GM21526 (cell line): ENCODE results near the gene COL18A1.

ENCODE experiments used
- ATAC-seq: cut with Tn5 transposase; IDR thresholded peaks from one replicate; pipeline ENCODE4 v1.9.1; 2021; ENCODE audit warnings: moderate library complexity; ENCODE audit not compliant: unreplicated experiment, low FRiP score

Gene COL18A1

GRCh38 chr21:45538381-45539045 is 133.5 kb downstream of the COL18A1 start:
- no peak for ATAC-seq

- ATAC-seq: no peak
These were observed 134.3 kb downstream of the COL18A1 start for GRCh38 chr21:45539046-45539795.

DNA sequence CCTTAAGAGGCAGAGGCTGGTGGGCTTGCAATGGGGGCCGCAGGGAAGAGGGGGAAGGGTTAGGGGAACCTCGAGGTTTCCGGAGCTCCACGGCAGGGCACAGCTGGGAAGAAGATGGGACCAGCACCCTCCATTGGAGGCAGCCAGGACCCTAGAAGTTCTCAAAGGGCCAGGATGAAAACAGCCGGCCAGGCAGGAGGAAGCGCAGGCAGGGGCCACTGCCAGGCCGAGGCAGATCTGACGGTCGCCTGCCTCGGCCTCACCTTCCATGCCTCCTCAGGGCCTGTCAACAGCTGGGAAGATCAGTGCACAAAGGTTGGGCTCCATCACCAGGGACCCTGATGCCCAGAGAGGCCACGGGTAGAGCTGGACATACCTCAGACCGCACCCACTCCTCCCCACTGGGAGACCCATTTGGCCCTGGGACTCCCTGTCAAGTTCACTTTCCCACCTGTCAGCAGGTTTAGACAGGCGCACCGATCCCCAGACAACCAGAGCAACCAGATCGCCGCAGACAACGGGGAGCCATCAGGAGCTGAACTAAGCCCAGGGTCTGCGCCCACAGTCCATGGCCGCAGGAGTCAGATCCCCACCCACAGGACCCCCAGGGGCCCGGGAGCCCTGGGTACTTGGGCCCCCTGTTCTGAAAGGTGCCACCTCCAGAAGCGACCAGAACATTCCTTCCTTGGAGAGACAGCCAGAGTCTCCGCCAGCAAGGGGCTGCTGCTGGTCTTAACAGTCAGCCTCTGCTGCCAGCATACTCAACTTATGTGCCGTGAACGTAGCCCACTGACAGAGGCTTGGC is 135.0 kb downstream of the COL18A1 start:
- no peak for ATAC-seq

GRCh38 chr21:45540601-45540970 is 135.6 kb downstream of the COL18A1 start:
- ATAC-seq: no peak

GRCh38 chr21:45541221-45542039 is 136.5 kb downstream of the COL18A1 start:
- ATAC-seq: no peak

GRCh38 chr21:45542242-45542666 is 137.3 kb downstream of the COL18A1 start, which contains the start of gene SLC19A1:
Gene SLC19A1, minus strand, starts transcription at chr21:45542440. Its CDS starts 4,481 bp downstream, at chr21:45537959.
- ATAC-seq: peak; percentile 49

GRCh38 chr21:45542667-45543370 is 137.9 kb downstream of the COL18A1 start:
- no peak for ATAC-seq

GRCh38 chr21:45543371-45543709 is 138.4 kb downstream of the COL18A1 start:
- ATAC-seq: no peak

GRCh38 chr21:45543710-45544448 is 138.9 kb downstream of the COL18A1 start:
- no peak for ATAC-seq

DNA sequence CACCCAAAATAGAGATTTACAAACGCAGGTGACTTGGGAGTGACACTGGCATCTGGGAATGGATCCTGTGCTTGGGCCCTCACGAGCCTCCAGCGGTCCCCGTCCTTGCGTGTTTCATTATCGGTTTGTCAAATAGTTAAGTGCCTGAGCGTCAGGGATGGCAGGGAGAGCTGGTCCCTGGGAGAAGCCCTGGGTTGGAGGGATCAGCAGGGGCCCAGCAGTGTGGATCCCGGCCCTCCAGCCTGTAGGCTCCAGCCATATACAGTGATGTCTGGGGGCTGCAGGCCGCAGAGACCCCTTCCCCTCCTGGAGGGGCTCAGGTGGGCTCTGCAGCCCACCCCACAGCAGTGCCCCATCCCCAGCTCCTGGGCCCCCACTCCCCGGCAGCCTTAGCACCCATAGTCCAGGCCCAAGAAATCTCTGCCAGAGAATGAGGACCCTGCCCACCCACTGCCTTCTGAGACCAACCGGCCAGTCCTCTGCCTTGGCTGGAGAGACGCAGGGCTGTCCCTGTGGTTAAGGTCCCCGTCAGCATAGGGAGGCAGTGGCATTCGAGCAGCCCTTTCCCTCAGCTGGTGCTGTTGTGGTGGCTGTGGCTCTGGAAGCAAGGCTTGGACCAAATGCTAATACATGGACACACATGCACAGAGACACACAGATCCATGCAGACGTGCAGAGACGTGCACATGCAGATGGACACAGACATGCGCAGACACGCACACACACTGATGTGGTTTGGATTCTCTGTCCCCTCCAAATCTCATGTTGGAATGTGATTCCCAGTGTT is 139.7 kb downstream of the COL18A1 start:
- ATAC-seq: no peak

DNA sequence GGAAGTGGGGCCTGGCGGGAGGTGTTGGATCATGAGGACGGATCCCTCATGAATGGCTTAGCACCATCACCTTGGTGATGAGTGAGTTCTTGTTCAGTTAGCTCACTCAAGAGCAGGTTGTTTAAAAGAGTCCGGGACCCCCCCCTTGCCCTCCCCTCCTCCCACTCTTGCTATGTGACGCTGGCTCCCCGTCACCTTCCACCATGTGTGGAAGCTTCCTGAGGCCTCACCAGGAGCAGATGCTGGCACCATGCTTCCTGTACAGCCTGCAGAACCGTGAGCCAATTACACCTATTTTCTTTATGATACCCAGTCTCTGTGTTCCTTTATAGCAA is 140.2 kb downstream of the COL18A1 start:
- ATAC-seq: no peak

- no peak for ATAC-seq
These were observed 140.9 kb downstream of the COL18A1 start for GRCh38 chr21:45545691-45546531.

DNA sequence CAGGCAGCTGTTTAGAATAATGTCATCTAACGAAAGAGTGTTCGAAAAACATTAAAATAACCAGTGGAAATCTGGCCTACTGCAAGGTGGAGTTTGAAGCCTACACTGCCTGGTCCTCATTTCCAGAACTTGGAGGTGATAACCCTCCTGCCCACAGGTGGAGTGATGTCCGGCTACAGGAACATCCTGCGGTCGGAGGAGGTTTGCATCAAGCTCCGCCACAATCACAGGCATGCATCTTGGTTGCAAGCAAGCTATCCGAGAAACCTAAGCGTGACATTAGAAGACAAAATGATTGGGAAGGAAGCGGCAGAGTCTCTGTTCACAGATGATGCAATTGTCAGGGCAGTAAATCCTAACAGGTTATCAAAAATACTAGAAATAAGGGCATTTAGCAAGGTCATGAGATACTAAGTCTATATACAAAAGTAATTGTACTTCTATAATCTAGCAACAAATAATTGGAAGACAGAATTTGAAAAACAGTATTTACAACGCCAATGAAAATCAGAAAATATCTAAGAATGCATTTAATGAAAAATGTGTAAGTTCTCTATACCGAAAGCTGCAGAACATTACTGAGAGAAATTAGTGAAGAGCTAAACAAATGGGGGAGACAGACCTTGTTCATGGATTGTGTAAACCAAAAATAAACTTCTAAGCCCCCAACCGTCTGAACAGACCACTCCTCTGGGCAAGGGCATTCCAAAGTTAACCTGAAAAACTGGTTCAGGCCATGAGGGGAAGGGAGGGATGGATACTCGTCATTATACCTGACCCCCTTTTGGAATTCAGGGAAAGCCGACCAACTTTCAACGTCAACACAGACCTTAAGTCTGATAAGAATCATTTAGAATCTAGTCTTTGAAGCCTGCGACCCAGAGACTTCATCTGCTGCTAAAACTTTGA is 141.9 kb downstream of the COL18A1 start:
- no peak for ATAC-seq

DNA sequence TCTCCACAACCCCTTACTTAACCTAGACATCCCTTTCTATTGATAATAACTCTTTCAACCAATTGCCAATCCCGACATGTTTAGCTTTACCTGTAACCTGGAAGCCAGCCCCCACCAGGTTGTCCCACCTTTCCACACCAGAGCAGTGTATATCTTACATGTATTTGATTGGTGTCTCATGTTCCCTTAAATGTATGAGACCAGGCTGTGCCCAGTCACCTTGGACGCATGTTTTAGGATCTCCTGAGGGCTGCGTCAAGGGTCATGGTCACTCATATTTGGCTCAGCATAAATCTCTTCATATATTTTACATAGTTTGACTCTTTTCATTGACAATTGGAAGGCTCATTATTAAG is 142.6 kb downstream of the COL18A1 start:
- no peak for ATAC-seq

GRCh38 chr21:45548711-45549491 is 143.9 kb downstream of the COL18A1 start:
- ATAC-seq: no peak
